GM23248 (cell line): ENCODE data around the gene SFRP5. TPM values are rescaled to one million over a fixed set of nuclear protein-coding genes. Genes with fewer than 3 reads are reported as not detected.

Experiments
- DNase-seq: peaks from one replicate; pipeline ENCODE4 v3.0.0-alpha.2; 2015
- H2AFZ ChIP-seq: fragments of 200-600 bp; sonication (generic); 2 replicates; pipeline ENCODE4 v1.6.1; 2016; ENCODE audit warnings: antibody characterized with exemption
- H3F3A ChIP-seq: fragments of 200-600 bp; sonication (generic); 2 replicates; pipeline ENCODE4 v1.6.1; 2016; ENCODE audit warnings: mild to moderate bottlenecking, antibody characterized with exemption, mixed run types; ENCODE audit not compliant: insufficient read depth
- H3K27ac ChIP-seq: fragments of 200-600 bp; sonication (generic); 2 replicates; pipeline ENCODE4 v1.5.1; 2016; ENCODE audit warnings: mild to moderate bottlenecking
- H3K27me3 ChIP-seq: fragments of 200-600 bp; sonication (generic); replicated peaks from 2 replicates; pipeline ENCODE4 v1.6.1; 2016; ENCODE audit warnings: mild to moderate bottlenecking; ENCODE audit not compliant: insufficient read depth
- H3K36me3 ChIP-seq: fragments of 200-600 bp; sonication (generic); 2 replicates; pipeline ENCODE4 v1.6.1; 2016; ENCODE audit warnings: low read depth, mild to moderate bottlenecking
- H3K4me1 ChIP-seq: fragments of 200-600 bp; sonication (generic); 2 replicates; pipeline ENCODE4 v1.6.1; 2016; ENCODE audit warnings: mild to moderate bottlenecking; ENCODE audit not compliant: insufficient read depth
- H3K4me2 ChIP-seq: fragments of 200-600 bp; sonication (generic); one replicate; pipeline ENCODE4 v1.6.1; 2016; ENCODE audit warnings: mild to moderate bottlenecking; ENCODE audit not compliant: unreplicated experiment
- H3K4me3 ChIP-seq: fragments of 200-600 bp; sonication (generic); 2 replicates; pipeline ENCODE4 v1.5.1; 2016; ENCODE audit warnings: mild to moderate bottlenecking
- H3K79me2 ChIP-seq: fragments of 200-600 bp; sonication (generic); 2 replicates; pipeline ENCODE4 v1.6.1; 2016; ENCODE audit warnings: mild to moderate bottlenecking; ENCODE audit not compliant: insufficient read depth
- H3K9ac ChIP-seq: fragments of 200-600 bp; sonication (generic); 2 replicates; pipeline ENCODE4 v1.6.1; 2016; ENCODE audit warnings: mild to moderate bottlenecking
- H3K9me2 ChIP-seq: fragments of 200-600 bp; sonication (generic); 2 replicates; pipeline ENCODE4 v1.6.1; 2016; ENCODE audit warnings: mixed run types, mild to moderate bottlenecking, moderate library complexity; ENCODE audit not compliant: insufficient read depth
- H3K9me3 ChIP-seq: fragments of 200-600 bp; sonication (generic); one replicate; pipeline ENCODE4 v1.6.1; 2017; ENCODE audit warnings: low read depth
- H4K20me1 ChIP-seq: fragments of 200-600 bp; sonication (generic); 2 replicates; pipeline ENCODE4 v1.6.0; 2016; ENCODE audit not compliant: insufficient read depth
- EZH2 ChIP-seq: fragments of 200-600 bp; sonication (generic); IDR thresholded peaks from 2 replicates; pipeline ENCODE4 v1.6.1; 2018; ENCODE audit warnings: antibody characterized with exemption, mild to moderate bottlenecking; ENCODE audit not compliant: insufficient read depth, poor library complexity, severe bottlenecking
- EZH2phosphoT487 ChIP-seq: fragments of 200-600 bp; sonication (generic); IDR thresholded peaks from 2 replicates; pipeline ENCODE4 v1.6.1; 2018; ENCODE audit warnings: antibody characterized with exemption, moderate library complexity, mild to moderate bottlenecking, low read depth; ENCODE audit not compliant: insufficient read depth
- WGBS, 2 experiments: methylation state at CpG; one replicate each; pipeline ENCODE4 v1.1.6; 2015 to 2017; ENCODE audit warnings: low lambda C conversion rate in 2 of 2, low coverage in 1 of 2; ENCODE audit errors: missing lambda C conversion rate in 2 of 2; 5-methylcytosine and 5-hydroxymethylcytosine counted together
- in situ Hi-C: fragments of 300-500 bp; cut with MboI; formaldehyde crosslinking; loops from 2 replicates; pipeline ENCODE4 v1.15.0; 2020
- polyA plus RNA-seq: library from polyadenylated mRNA; unstranded; fragments of >200 nt; fragmentation: Nextera tagmentation; extraction: Ambion mirVana; gene quantifications from 2 replicates; pipeline ENCODE4 v1.2.1, GENCODE V29; 2016
- total RNA-seq: library from RNA; depleted of rRNA; stranded (reverse); fragments of >200 nt; shearing (Covaris generic); gene quantifications from 2 replicates; pipeline ENCODE4 v1.2.3, GENCODE V29; 2014; rRNA removed

SFRP5 gene
- total and polyA plus RNA-seq, 2 experiments from 2014 or later, result not detected

DNA sequence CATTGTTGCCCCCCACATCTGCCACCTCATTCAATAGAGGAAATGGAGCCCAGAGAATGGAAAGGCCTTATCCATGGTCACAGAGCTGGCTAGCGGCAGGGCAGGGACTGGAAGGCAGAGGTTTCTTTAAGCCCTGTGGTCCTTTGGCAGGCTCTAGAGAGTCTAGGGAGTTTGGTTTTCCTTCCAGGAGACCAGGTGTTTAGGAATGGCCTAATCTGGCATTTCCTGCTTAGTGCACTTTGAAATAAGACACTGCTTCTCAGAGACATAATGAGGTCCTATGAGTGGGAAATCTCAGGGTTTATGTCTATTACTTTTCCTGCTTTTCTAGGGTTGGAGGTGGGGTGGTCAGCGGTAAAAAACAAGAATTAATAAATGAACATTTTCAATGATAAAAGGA, 52.2 kb downstream of the SFRP5 start:
- Histone ChIP-seq H3K36me3 (peaks cover 14% of the 10 kb centered on the region), H3K27ac (no peak overlapping the region), H3K27me3 (no peaks in the 10 kb centered on the region), H2AFZ (no peak overlapping the region), H3K4me2 (no peak overlapping the region), H3K9ac (no peak overlapping the region), H3F3A (peaks cover 26% of the 10 kb centered on the region), H3K9me2 (no peaks in the 10 kb centered on the region), H3K79me2 (peaks cover 42% of the 10 kb centered on the region), H3K4me1 (peaks cover 42% of the 10 kb centered on the region), H3K9me3 (no peaks in the 10 kb centered on the region), H4K20me1 (no peaks in the 10 kb centered on the region), H3K4me3 (no peak overlapping the region)
- TF ChIP-seq EZH2phosphoT487, result no peak
- in situ Hi-C loops, result no loop called here
- 83 to 84% methylated on average over 2 of the region's 2 CpGs for WGBS, 2 experiments
- DNase-seq, result no peak

- 37 to 42% methylated on average over 8 of the region's 8 CpGs for WGBS, 2 experiments
- in situ Hi-C loops, result no loop called here
- Histone ChIP-seq H3K27me3 (no peaks in the 10 kb centered on the region), H3K4me2 (peak overlapping the region; percentile 5), H3K9me2 (no peaks in the 10 kb centered on the region), H4K20me1 (no peaks in the 10 kb centered on the region), H3F3A (peaks cover 19% of the 10 kb centered on the region), H3K9ac (peak overlapping the region; percentile 28; the same call in 1 of the 2 replicates), H3K9me3 (no peaks in the 10 kb centered on the region), H3K4me1 (peaks cover 33% of the 10 kb centered on the region), H3K27ac (no peak overlapping the region), H3K4me3 (no peak overlapping the region), H3K36me3 (peaks cover 14% of the 10 kb centered on the region), H2AFZ (no peak overlapping the region), H3K79me2 (peaks cover 42% of the 10 kb centered on the region)
- TF ChIP-seq EZH2phosphoT487 (no peak), EZH2 (no peak)
- peak; percentile 49 for DNase-seq
These were observed 53.1 kb downstream of the SFRP5 start for GRCh38 chr10:97718659-97719142.

- H3K79me2 ChIP-seq, result peaks cover 42% of the 10 kb centered on the region
- H3F3A ChIP-seq, result peaks cover 19% of the 10 kb centered on the region
- H4K20me1 ChIP-seq, result no peaks in the 10 kb centered on the region
- H3K9ac ChIP-seq, result peak overlapping the region; percentile 28; the same call in 1 of the 2 replicates
- H3K4me2 ChIP-seq, result peak overlapping the region; percentile 5
- H3K27me3 ChIP-seq, result no peaks in the 10 kb centered on the region
- H3K36me3 ChIP-seq, result peaks cover 14% of the 10 kb centered on the region
- 30 to 42% methylated on average over 6 of the region's 6 CpGs for WGBS, 2 experiments
- no peaks in the 10 kb centered on the region for H3K9me2 ChIP-seq
- DNase-seq, result no peak
- no peaks in the 10 kb centered on the region for H3K9me3 ChIP-seq
- peaks cover 33% of the 10 kb centered on the region for H3K4me1 ChIP-seq
- in situ Hi-C loops, result no loop called here
- no peak for TF ChIP-seq EZH2phosphoT487
- TF ChIP-seq EZH2, result no peak
- H3K4me3 ChIP-seq, result no peak overlapping the region
- no peak overlapping the region for H3K27ac ChIP-seq
- H2AFZ ChIP-seq, result no peak overlapping the region
These were observed 53.6 kb downstream of the SFRP5 start for GRCh38 chr10:97718178-97718577.

GRCh38 chr10:97717627-97718026, 54.2 kb downstream of the SFRP5 start:
- no peak overlapping the region for H2AFZ ChIP-seq
- peaks cover 33% of the 10 kb centered on the region for H3K4me1 ChIP-seq
- no peaks in the 10 kb centered on the region for H4K20me1 ChIP-seq
- no peak for DNase-seq
- H3K27ac ChIP-seq, result no peak overlapping the region
- peaks cover 42% of the 10 kb centered on the region for H3K79me2 ChIP-seq
- no peaks in the 10 kb centered on the region for H3K9me2 ChIP-seq
- no peaks in the 10 kb centered on the region for H3K9me3 ChIP-seq
- H3K4me3 ChIP-seq, result no peak overlapping the region
- no peak overlapping the region for H3K4me2 ChIP-seq
- WGBS, 2 experiments, result 79 to 83% methylated on average over 7 of the region's 7 CpGs
- in situ Hi-C loops, result no loop called here
- peaks cover 14% of the 10 kb centered on the region for H3K36me3 ChIP-seq
- TF ChIP-seq EZH2phosphoT487 (no peak), EZH2 (no peak)
- H3F3A ChIP-seq, result peaks cover 19% of the 10 kb centered on the region
- no peak overlapping the region for H3K9ac ChIP-seq
- no peaks in the 10 kb centered on the region for H3K27me3 ChIP-seq

Other genes starting within 250 kb of the SFRP5 start
- not detected in 2 replicates for gene ANKRD2, start 199.2 kb downstream of the SFRP5 start, total RNA-seq
- not detected in 2 replicates for gene ANKRD2, start 199.2 kb downstream of the SFRP5 start, polyA plus RNA-seq
- gene HOGA1, start 187.6 kb downstream of the SFRP5 start, total RNA-seq, result 0.22 TPM in 1 of 2 replicates, not detected in the other
- 0.13 and 0.28 TPM in 2 replicates for gene HOGA1, start 187.6 kb downstream of the SFRP5 start, polyA plus RNA-seq
- gene C10orf62, start 182.3 kb downstream of the SFRP5 start, total RNA-seq, result not detected in 2 replicates
- not detected in 2 replicates for gene C10orf62, start 182.3 kb downstream of the SFRP5 start, polyA plus RNA-seq
- gene MORN4, start 138.5 kb downstream of the SFRP5 start, total RNA-seq, result 5.3 and 7.9 TPM in 2 replicates
- gene MORN4, start 138.5 kb downstream of the SFRP5 start, polyA plus RNA-seq, result 19.8 and 22.2 TPM in 2 replicates
- gene PI4K2A, start 131.3 kb downstream of the SFRP5 start, total RNA-seq, result 23.1 and 28.7 TPM in 2 replicates
- 16.1 and 16.6 TPM in 2 replicates for gene PI4K2A, start 131.3 kb downstream of the SFRP5 start, polyA plus RNA-seq
- gene AVPI1, start 84.8 kb downstream of the SFRP5 start, total RNA-seq, result 13.4 and 33.8 TPM in 2 replicates
- 30.5 and 31.4 TPM in 2 replicates for gene AVPI1, start 84.8 kb downstream of the SFRP5 start, polyA plus RNA-seq
- 64.8 and 66.3 TPM in 2 replicates for gene MARVELD1, start 58.3 kb downstream of the SFRP5 start, total RNA-seq
- 27.6 and 29.4 TPM in 2 replicates for gene MARVELD1, start 58.3 kb downstream of the SFRP5 start, polyA plus RNA-seq
- 20.6 and 32.6 TPM in 2 replicates for gene ZFYVE27, start 34.9 kb downstream of the SFRP5 start, total RNA-seq
- 15.9 and 17.2 TPM in 2 replicates for gene ZFYVE27, start 34.9 kb downstream of the SFRP5 start, polyA plus RNA-seq
- not detected in 2 replicates for gene GOLGA7B, start 77.8 kb upstream of the SFRP5 start, total RNA-seq
- gene GOLGA7B, start 77.8 kb upstream of the SFRP5 start, polyA plus RNA-seq, result not detected in 2 replicates